GM12878 (cell line): ENCODE data around the gene TMCC2. TPM values are rescaled to one million over a fixed set of nuclear protein-coding genes. Genes with fewer than 3 reads are reported as not detected.

Experiments
- ATAC-seq: fragments of 200-7000 bp; cut with Tn5 transposase; 3 replicates; pipeline ENCODE4 v1.9.1; 2020; ENCODE audit warnings: mild to moderate bottlenecking, moderate library complexity
- BruUV-seq: library from RNA; stranded (reverse); fragments of 400-500 nt; replicated peaks from 2 replicates; lab custom pipeline; 2021; lab: Mats Ljungman, UMichigan
- CTCF ChIA-PET: fragments of 300-600 bp; sonication (Branson Sonifier 250); formaldehyde crosslinking; extraction: SDS; loops from one replicate; lab custom pipeline; 2021; ENCODE audit warnings: inconsistent platforms; lab: Yijun Ruan, JAX
- POLR2A ChIA-PET: fragments of 350-600 bp; formaldehyde crosslinking; extraction: SDS; loops from one replicate; lab custom pipeline; 2021; ENCODE audit warnings: inconsistent platforms; lab: Charles Lee
- RAD21 ChIA-PET: fragments of 300-600 bp; sonication (Branson Sonifier 250); formaldehyde crosslinking; loops from one replicate; lab custom pipeline; 2023; ENCODE audit warnings: antibody characterized with exemption; ENCODE audit not compliant: unreplicated experiment; lab: Charles Lee
- SMC1A ChIA-PET: fragments of 300-600 bp; sonication (Branson Sonifier 250); formaldehyde crosslinking; loops from one replicate; lab custom pipeline; 2023; ENCODE audit not compliant: unreplicated experiment, uncharacterized antibody; lab: Charles Lee
- DNase-seq: peaks from one replicate; pipeline ENCODE4 v3.0.0-alpha.2; 2011; ENCODE audit warnings: low read depth, low spot score
- FAIRE-seq: peaks from 3 replicates; lab custom pipeline; 2011; peaks lifted over from hg19 to GRCh38; lab: Jason Lieb, UNC
- H2AFZ ChIP-seq: 2 replicates; pipeline ENCODE4 v1.6.0; 2011; ENCODE audit warnings: low read depth, low read length, control low read depth; ENCODE audit not compliant: control insufficient read depth
- H3K27ac ChIP-seq: 2 replicates; pipeline ENCODE4 v1.5.1; 2011; ENCODE audit warnings: control low read depth; ENCODE audit not compliant: control insufficient read depth, insufficient read depth
- H3K27me3 ChIP-seq, 2 experiments: replicated peaks in 1 of 2; 2 replicates each; pipeline versions ENCODE4 v1.6.0 to v1.6.1; 2011; ENCODE audit warnings: low read length in 1 of 2; ENCODE audit not compliant: control insufficient read depth in 2 of 2, insufficient read depth in 2 of 2
- H3K36me3 ChIP-seq, 2 experiments: 2 replicates each; pipeline ENCODE4 v1.5.1; 2011; ENCODE audit warnings: low read length in 1 of 2; ENCODE audit not compliant: control insufficient read depth in 2 of 2, insufficient read depth in 2 of 2
- H3K4me1 ChIP-seq: 2 replicates; pipeline ENCODE4 v1.6.1; 2011; ENCODE audit warnings: mild to moderate bottlenecking, low read length, moderate library complexity, mixed read lengths; ENCODE audit not compliant: control insufficient read depth, insufficient read depth
- H3K4me2 ChIP-seq: 2 replicates; pipeline ENCODE4 v1.6.0; 2011; ENCODE audit warnings: control low read depth; ENCODE audit not compliant: control insufficient read depth, insufficient read depth
- H3K4me3 ChIP-seq: fragments of 200-600 bp; sonication (generic); 2 replicates; pipeline ENCODE4 v1.5.1; 2016
- H3K79me2 ChIP-seq: 2 replicates; pipeline ENCODE4 v1.6.0; 2011; ENCODE audit warnings: low read length; ENCODE audit not compliant: control insufficient read depth, insufficient read depth
- H3K9ac ChIP-seq: 2 replicates; pipeline ENCODE4 v1.8.0; 2011; ENCODE audit warnings: low read length, control low read depth, mixed read lengths; ENCODE audit not compliant: control insufficient read depth, insufficient read depth
- H3K9me3 ChIP-seq: replicated peaks from 3 replicates; pipeline ENCODE4 v1.5.1; 2011; ENCODE audit warnings: mild to moderate bottlenecking, low read length; ENCODE audit not compliant: control insufficient read depth, insufficient read depth
- H4K20me1 ChIP-seq: 2 replicates; pipeline ENCODE4 v1.6.0; 2011; ENCODE audit not compliant: control insufficient read depth, insufficient read depth
- ASH2L ChIP-seq: fragments of 300-600, 200-600 bp; sonication (generic); IDR thresholded peaks from 2 replicates; pipeline ENCODE4 v1.6.1; 2017; ENCODE audit warnings: low read depth, mild to moderate bottlenecking, borderline replicate concordance
- BMI1 ChIP-seq: fragments of 450-650 bp; IDR thresholded peaks from 2 replicates; pipeline ENCODE4 v1.6.1; 2016; ENCODE audit warnings: mild to moderate bottlenecking, moderate library complexity, borderline replicate concordance
- BRCA1 ChIP-seq: IDR thresholded peaks from 2 replicates; pipeline ENCODE4 v1.6.1; 2011; ENCODE audit warnings: low read depth, low read length, improper control_type of control experiment
- CBX5 ChIP-seq: sonication (generic); IDR thresholded peaks from 2 replicates; pipeline ENCODE4 v1.6.1; 2016; ENCODE audit warnings: low read depth, moderate library complexity, mild to moderate bottlenecking, inconsistent platforms
- CHD2 ChIP-seq: IDR thresholded peaks from 2 replicates; pipeline ENCODE4 v1.6.1; 2011; ENCODE audit warnings: low read depth, low read length, improper control_type of control experiment, borderline replicate concordance
- IKZF2 ChIP-seq, 2 experiments: fragments of 450-650 bp; IDR thresholded peaks; 2 replicates each; pipeline ENCODE4 v1.6.1; 2017; ENCODE audit warnings: mild to moderate bottlenecking in 2 of 2, moderate library complexity in 2 of 2
- LARP7 ChIP-seq: fragments of 450-650 bp; IDR thresholded peaks from 2 replicates; pipeline ENCODE4 v1.6.1; 2017; ENCODE audit warnings: mild to moderate bottlenecking
- RBBP5 ChIP-seq: fragments of 200-600 bp; sonication (generic); conservative IDR thresholded peaks from 2 replicates; pipeline ENCODE4 v1.6.1; 2016
- RUNX3 ChIP-seq: IDR thresholded peaks from 2 replicates; pipeline ENCODE4 v1.6.1; 2012; ENCODE audit warnings: low read length, inconsistent platforms
- SMAD5 ChIP-seq: IDR thresholded peaks from 2 replicates; pipeline ENCODE4 v1.6.1; 2016; ENCODE audit warnings: antibody characterized with exemption, low read depth
- SMARCA5 ChIP-seq: fragments of 450-650 bp; IDR thresholded peaks from 2 replicates; pipeline ENCODE4 v1.6.1; 2017; ENCODE audit warnings: mild to moderate bottlenecking
- SREBF1 ChIP-seq: IDR thresholded peaks from 2 replicates; pipeline ENCODE4 v1.6.1; 2012; ENCODE audit warnings: mild to moderate bottlenecking, low read length
- TCF12 ChIP-seq: IDR thresholded peaks from 2 replicates; pipeline ENCODE4 v1.6.1; 2011; ENCODE audit warnings: low read depth, mild to moderate bottlenecking, low read length
- WGBS: methylation state at CpG from one replicate; pipeline ENCODE4 v1.1.6; 2016; ENCODE audit warnings: low lambda C conversion rate; ENCODE audit not compliant: insufficient replicate concordance, insufficient coverage; ENCODE audit errors: missing lambda C conversion rate; 5-methylcytosine and 5-hydroxymethylcytosine counted together
- in situ Hi-C: fragments of 300-500 bp; cut with MboI; formaldehyde crosslinking; loops from 9 replicates; pipeline ENCODE4 v1.14.3; 2018; ENCODE audit warnings: mixed read lengths
- intact Hi-C: fragments of 100-400 bp; cut with micrococcal nuclease; formaldehyde crosslinking; loops from one replicate; pipeline ENCODE4 v1.14.2; 2022; ENCODE audit not compliant: unreplicated experiment
- polyA plus RNA-seq, 11 experiments: library from polyadenylated mRNA; depleted of rRNA in 4 of 11; unstranded in 6 of 11; stranded (reverse) in 5 of 11; fragments of >200 nt; fragmentation: Nextera tagmentation in 4 of 11; fragmentation: Illumina TruSeq in 1 of 11; extraction: Ambion mirVana in 4 of 11; extraction: Trizol in 1 of 11; gene quantifications; 1 replicate in 1 of 11; 2 replicates in 10 of 11; pipeline versions ENCODE4 v1.2.1 to v1.2.3, GENCODE V29; 2011 to 2016; ENCODE audit warnings: inconsistent platforms in 2 of 11, missing spikeins in 2 of 11, low read depth in 1 of 11
- total RNA-seq, 4 experiments: library from RNA; depleted of rRNA in 3 of 4; stranded (reverse); fragments of >200 nt in 3 of 4; fragmentation: Illumina TruSeq in 1 of 4; extraction: Trizol in 1 of 4; gene quantifications; 2 replicates each; pipeline versions ENCODE4 v1.2.1 to v1.2.3, GENCODE V29; 2013 to 2021
- TF ChIP-seq, protein P1 (sequence below): fragments of 450-650 bp; IDR thresholded peaks from 2 replicates; pipeline ENCODE4 v1.6.1; 2017; ENCODE audit warnings: mild to moderate bottlenecking

TMCC2 gene
- total and polyA plus RNA-seq, 10 of the 15 experiments (the other 5 are each of a cell fraction or from before 2014, with no cell fraction given), result 0.06 to 2.3 (median 0.76) TPM

- Histone ChIP-seq H3K9me3 (no peaks in the 10 kb centered on the region), H3K9ac (no peak overlapping the region), H3K27me3 (no peaks in the 10 kb centered on the region), H2AFZ (no peak overlapping the region), H3K4me3 (no peak overlapping the region), H3K4me1 (no peaks in the 10 kb centered on the region), H4K20me1 (no peaks in the 10 kb centered on the region), H3K27ac (no peak overlapping the region), H3K79me2 (no peaks in the 10 kb centered on the region), H3K36me3 (no peaks in the 10 kb centered on the region), H3K4me2 (no peak overlapping the region)
- RAD21 ChIA-PET, result interaction anchor here (2.2 kb wide), 1 partner anchor 39 kb away, joined by 5 read pairs; no protein-coding TSS in a partner anchor
- BruUV-seq, result no TSS peak
- in situ Hi-C loops (no loop called here), intact Hi-C loops (no loop called here)
- no peak for ATAC-seq
- SMC1A ChIA-PET, result interaction anchor here (0.6 kb wide), 1 partner anchor 39 kb away, joined by 3 read pairs; no protein-coding TSS in a partner anchor
- CTCF ChIA-PET, result interaction anchor here (0.7 to 2.1 kb wide), 2 partner anchors 50 to 129 kb away, joined by 3 to 7 read pairs; no protein-coding TSS in a partner anchor
- TF ChIP-seq, protein P1, sequence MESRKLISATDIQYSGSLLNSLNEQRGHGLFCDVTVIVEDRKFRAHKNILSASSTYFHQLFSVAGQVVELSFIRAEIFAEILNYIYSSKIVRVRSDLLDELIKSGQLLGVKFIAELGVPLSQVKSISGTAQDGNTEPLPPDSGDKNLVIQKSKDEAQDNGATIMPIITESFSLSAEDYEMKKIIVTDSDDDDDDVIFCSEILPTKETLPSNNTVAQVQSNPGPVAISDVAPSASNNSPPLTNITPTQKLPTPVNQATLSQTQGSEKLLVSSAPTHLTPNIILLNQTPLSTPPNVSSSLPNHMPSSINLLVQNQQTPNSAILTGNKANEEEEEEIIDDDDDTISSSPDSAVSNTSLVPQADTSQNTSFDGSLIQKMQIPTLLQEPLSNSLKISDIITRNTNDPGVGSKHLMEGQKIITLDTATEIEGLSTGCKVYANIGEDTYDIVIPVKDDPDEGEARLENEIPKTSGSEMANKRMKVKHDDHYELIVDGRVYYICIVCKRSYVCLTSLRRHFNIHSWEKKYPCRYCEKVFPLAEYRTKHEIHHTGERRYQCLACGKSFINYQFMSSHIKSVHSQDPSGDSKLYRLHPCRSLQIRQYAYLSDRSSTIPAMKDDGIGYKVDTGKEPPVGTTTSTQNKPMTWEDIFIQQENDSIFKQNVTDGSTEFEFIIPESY, result no peak
- TF ChIP-seq SMARCA5 (no peak), RUNX3 (no peak), IKZF2 (IDR thresholded peaks at IDR 0.05) (no peak), TCF12 (no peak), ASH2L (no peak), CHD2 (no peak), BMI1 (no peak), RBBP5 (no peak), BRCA1 (no peak), LARP7 (no peak), SMAD5 (no peak), SREBF1 (no peak), CBX5 (no peak)
- 65% methylated on average over 9 of the region's 9 CpGs for WGBS
- FAIRE-seq, result no peak
- POLR2A ChIA-PET, result no interaction called here
- DNase-seq, result no peak
Measured at GRCh38 chr1:205190845-205191577, 36.7 kb upstream of the TMCC2 start.
